ENCODE data around the gene AFAP1L2.

The AFAP1L2 gene

GRCh38 chr10:114308531-114309363 is 95.6 kb downstream of the AFAP1L2 start:
- no peak for DNase-seq

GRCh38 chr10:114307731-114308130 is 96.6 kb downstream of the AFAP1L2 start:
- no peak for DNase-seq

- DNase-seq = no peak
These were observed 98.0 kb downstream of the AFAP1L2 start for GRCh38 chr10:114306116-114306973.

GRCh38 chr10:114305521-114305925 is 98.8 kb downstream of the AFAP1L2 start:
- no peak for DNase-seq

- peak; percentile 28 for DNase-seq
These were observed 99.5 kb downstream of the AFAP1L2 start for GRCh38 chr10:114304571-114305421.

- peak; percentile 47 for DNase-seq
These were observed 100.2 kb downstream of the AFAP1L2 start for GRCh38 chr10:114304017-114304570.

- DNase-seq = no peak
These were observed 100.7 kb downstream of the AFAP1L2 start for GRCh38 chr10:114303556-114303955.

GRCh38 chr10:114301951-114302710 is 102.2 kb downstream of the AFAP1L2 start:
- no peak for DNase-seq

- DNase-seq = no peak
These were observed 103.1 kb downstream of the AFAP1L2 start for GRCh38 chr10:114301177-114301576.

GRCh38 chr10:114300036-114300645 is 104.2 kb downstream of the AFAP1L2 start:
- DNase-seq = no peak

GRCh38 chr10:114297136-114297705 is 107.1 kb downstream of the AFAP1L2 start:
- DNase-seq = no peak

- DNase-seq = no peak
These were observed 108.9 kb downstream of the AFAP1L2 start for GRCh38 chr10:114295393-114295792.

GRCh38 chr10:114294549-114294948 is 109.8 kb downstream of the AFAP1L2 start:
- DNase-seq = no peak

- no peak for DNase-seq
These were observed 111.2 kb downstream of the AFAP1L2 start for GRCh38 chr10:114293075-114293474.

GRCh38 chr10:114291516-114291915 is 112.8 kb downstream of the AFAP1L2 start:
- DNase-seq = no peak

GRCh38 chr10:114291076-114291475 is 113.2 kb downstream of the AFAP1L2 start:
- DNase-seq = no peak

GRCh38 chr10:114290038-114290437 is 114.3 kb downstream of the AFAP1L2 start:
- DNase-seq = no peak

GRCh38 chr10:114289096-114289436 is 115.2 kb downstream of the AFAP1L2 start:
- no peak for DNase-seq

GRCh38 chr10:114288424-114289095 is 115.7 kb downstream of the AFAP1L2 start:
- DNase-seq = no peak

- no peak for DNase-seq
These were observed 117.4 kb downstream of the AFAP1L2 start for GRCh38 chr10:114286921-114287320.

Measured in activated CD4-positive, alpha-beta T cell treated with anti-CD3 and anti-CD28 coated beads for 1 hour (primary cell).